OCI-LY1 (cell line): ENCODE data around the gene B4GALT5.
A peak's percentile ranks its signal among the peaks of the same experiment; 100 is the strongest.

ENCODE experiments used
- H2AFZ ChIP-seq: fragments of 200-600 bp; sonication (generic), shearing (Covaris generic); 2 replicates; pipeline ENCODE4 v1.6.0; 2014; ENCODE audit warnings: antibody characterized with exemption, mild to moderate bottlenecking, low read length
- H3F3A ChIP-seq: fragments of 200-600 bp; sonication (generic), shearing (Covaris generic); 2 replicates; pipeline ENCODE4 v1.6.0; 2014; ENCODE audit warnings: mild to moderate bottlenecking, antibody characterized with exemption, low read length, moderate library complexity; ENCODE audit not compliant: insufficient read depth
- H3K27ac ChIP-seq: fragments of 200-600 bp; sonication (generic); 2 replicates; pipeline ENCODE4 v1.5.1; 2014; ENCODE audit warnings: low read length, mixed run types, mild to moderate bottlenecking, low read depth; ENCODE audit not compliant: poor library complexity, severe bottlenecking
- H3K27me3 ChIP-seq: fragments of 200-600 bp; sonication (generic); 2 replicates; pipeline ENCODE4 v1.6.0; 2014; ENCODE audit warnings: antibody characterized with exemption, mild to moderate bottlenecking, low read length, moderate library complexity; ENCODE audit not compliant: insufficient read depth
- H3K36me3 ChIP-seq: fragments of 200-600 bp; sonication (generic); 2 replicates; pipeline ENCODE4 v1.6.1; 2014; ENCODE audit warnings: mild to moderate bottlenecking, antibody characterized with exemption, low read length, moderate library complexity, mixed read lengths; ENCODE audit not compliant: insufficient read depth
- H3K4me1 ChIP-seq: fragments of 200-600 bp; sonication (generic); 2 replicates; pipeline ENCODE4 v1.5.1; 2014; ENCODE audit warnings: mild to moderate bottlenecking, low read length, moderate library complexity; ENCODE audit not compliant: insufficient read depth, severe bottlenecking
- H3K4me2 ChIP-seq: fragments of 200-600 bp; sonication (generic), shearing (Covaris generic); 2 replicates; pipeline ENCODE4 v1.6.1; 2014; ENCODE audit warnings: low read length
- H3K4me3 ChIP-seq: fragments of 200-600 bp; sonication (generic); 2 replicates; pipeline ENCODE4 v1.5.1; 2014; ENCODE audit warnings: low read length, low read depth, mild to moderate bottlenecking, mixed read lengths; ENCODE audit not compliant: poor library complexity, severe bottlenecking
- H3K79me2 ChIP-seq: fragments of 200-600 bp; shearing (Covaris generic); 2 replicates; pipeline ENCODE4 v1.6.1; 2016; ENCODE audit warnings: mixed run types, low read length, mixed read lengths; ENCODE audit not compliant: insufficient read depth
- H3K9ac ChIP-seq: fragments of 200-600 bp; sonication (generic), shearing (Covaris generic); 2 replicates; pipeline ENCODE4 v1.6.1; 2014; ENCODE audit warnings: mild to moderate bottlenecking, low read length, mixed read lengths
- H3K9me2 ChIP-seq: fragments of 200-600 bp; sonication (generic), shearing (Covaris generic); 2 replicates; pipeline ENCODE4 v1.6.1; 2014; ENCODE audit warnings: low read depth, mild to moderate bottlenecking, low read length, mixed read lengths
- H3K9me3 ChIP-seq: fragments of 200-600 bp; shearing (Covaris generic); 2 replicates; pipeline ENCODE4 v1.6.1; 2014; ENCODE audit warnings: low read length, mixed read lengths
- H4K20me1 ChIP-seq: fragments of 200-600 bp; sonication (generic), shearing (Covaris generic); 2 replicates; pipeline ENCODE4 v1.6.0; 2016; ENCODE audit warnings: mild to moderate bottlenecking, low read length; ENCODE audit not compliant: insufficient read depth
- EZH2 ChIP-seq: fragments of 200-600 bp; sonication (generic), shearing (Covaris generic); IDR thresholded peaks from 2 replicates; pipeline ENCODE4 v1.8.0; 2017; ENCODE audit warnings: borderline replicate concordance, mixed run types, mild to moderate bottlenecking, antibody characterized with exemption, low read length, moderate library complexity, mixed read lengths
- TF ChIP-seq, protein P1 (sequence below): fragments of 200-600 bp; sonication (generic), shearing (Covaris generic); IDR thresholded peaks from 2 replicates; pipeline ENCODE4 v1.5.1; 2017; ENCODE audit warnings: mild to moderate bottlenecking, antibody characterized with exemption, low read length, moderate library complexity, mixed read lengths

B4GALT5 gene

DNA sequence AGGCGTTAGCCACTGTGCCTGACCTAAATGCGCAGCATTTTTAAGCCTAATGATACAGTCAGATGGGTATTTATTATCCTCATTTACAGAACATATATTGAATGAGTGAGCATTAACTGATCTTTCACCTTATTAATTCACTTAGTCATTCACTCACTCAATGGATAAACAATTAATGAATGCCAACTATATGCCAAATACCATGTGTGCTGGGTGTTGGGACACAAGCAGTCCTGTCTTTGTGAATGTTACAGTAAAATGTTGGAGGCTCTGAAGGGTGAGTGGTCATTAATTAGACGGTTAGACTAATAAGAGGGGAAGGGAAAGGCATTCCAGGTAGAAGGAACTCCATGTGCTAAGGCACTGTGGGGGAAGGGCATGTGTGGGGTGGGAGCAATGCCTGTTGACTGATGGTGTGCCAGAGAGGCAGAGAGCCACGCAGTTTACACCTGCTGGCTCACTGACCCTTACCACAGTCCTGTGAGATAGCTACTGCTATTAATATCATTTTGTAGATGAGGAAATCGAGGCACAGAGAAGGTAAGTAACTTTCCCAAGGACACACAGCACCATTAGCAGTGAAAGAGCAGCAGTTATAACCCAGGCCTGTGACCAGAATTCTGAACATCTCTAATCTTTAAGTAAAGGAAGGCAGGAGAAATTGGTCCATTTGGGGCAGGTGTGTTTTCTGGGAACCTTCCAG lies 38.7 kb upstream of the B4GALT5 start:
- Histone ChIP-seq H4K20me1 (no peaks in the 10 kb centered on the region), H3K9ac (no peak overlapping the region), H3K36me3 (no peaks in the 10 kb centered on the region), H3K79me2 (no peaks in the 10 kb centered on the region), H3K4me2 (no peak overlapping the region), H3K27ac (peak overlapping the region; percentile 94), H3K9me2 (no peaks in the 10 kb centered on the region), H3K27me3 (no peaks in the 10 kb centered on the region), H3F3A (no peaks in the 10 kb centered on the region), H3K4me1 (peaks cover 40% of the 10 kb centered on the region), H2AFZ (no peak overlapping the region), H3K4me3 (no peak overlapping the region), H3K9me3 (no peaks in the 10 kb centered on the region)
- TF ChIP-seq EZH2 = no peak
- TF ChIP-seq, protein P1, sequence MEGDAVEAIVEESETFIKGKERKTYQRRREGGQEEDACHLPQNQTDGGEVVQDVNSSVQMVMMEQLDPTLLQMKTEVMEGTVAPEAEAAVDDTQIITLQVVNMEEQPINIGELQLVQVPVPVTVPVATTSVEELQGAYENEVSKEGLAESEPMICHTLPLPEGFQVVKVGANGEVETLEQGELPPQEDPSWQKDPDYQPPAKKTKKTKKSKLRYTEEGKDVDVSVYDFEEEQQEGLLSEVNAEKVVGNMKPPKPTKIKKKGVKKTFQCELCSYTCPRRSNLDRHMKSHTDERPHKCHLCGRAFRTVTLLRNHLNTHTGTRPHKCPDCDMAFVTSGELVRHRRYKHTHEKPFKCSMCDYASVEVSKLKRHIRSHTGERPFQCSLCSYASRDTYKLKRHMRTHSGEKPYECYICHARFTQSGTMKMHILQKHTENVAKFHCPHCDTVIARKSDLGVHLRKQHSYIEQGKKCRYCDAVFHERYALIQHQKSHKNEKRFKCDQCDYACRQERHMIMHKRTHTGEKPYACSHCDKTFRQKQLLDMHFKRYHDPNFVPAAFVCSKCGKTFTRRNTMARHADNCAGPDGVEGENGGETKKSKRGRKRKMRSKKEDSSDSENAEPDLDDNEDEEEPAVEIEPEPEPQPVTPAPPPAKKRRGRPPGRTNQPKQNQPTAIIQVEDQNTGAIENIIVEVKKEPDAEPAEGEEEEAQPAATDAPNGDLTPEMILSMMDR = no peak

DNA sequence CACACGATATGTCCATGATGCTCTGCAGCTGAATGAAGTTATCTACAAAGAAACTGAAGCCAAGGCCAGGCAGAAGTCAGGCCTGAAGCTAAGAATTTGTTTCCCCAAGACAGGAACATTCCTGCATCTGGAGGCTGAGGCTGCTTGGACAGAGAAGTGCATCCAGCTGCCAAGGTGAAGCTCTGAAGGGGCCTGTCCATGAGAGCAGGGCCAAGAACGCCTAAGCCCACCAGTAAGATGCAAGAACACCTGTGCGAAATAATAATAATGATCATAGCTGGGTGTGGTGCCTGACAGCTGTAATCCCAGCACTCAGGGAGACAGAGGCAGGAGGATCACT lies 37.7 kb upstream of the B4GALT5 start:
- peak overlapping the region; percentile 31; the same call in 1 of the 2 replicates for H3K9ac ChIP-seq
- peak overlapping the region; percentile 52 for H3K4me2 ChIP-seq
- no peaks in the 10 kb centered on the region for H3F3A ChIP-seq
- TF ChIP-seq EZH2 = no peak
- TF ChIP-seq, protein P1 = no peak
- no peaks in the 10 kb centered on the region for H4K20me1 ChIP-seq
- no peak overlapping the region for H3K4me3 ChIP-seq
- no peaks in the 10 kb centered on the region for H3K79me2 ChIP-seq
- H3K9me2 ChIP-seq = no peaks in the 10 kb centered on the region
- H3K4me1 ChIP-seq = peaks cover 40% of the 10 kb centered on the region
- H3K27ac ChIP-seq = peak overlapping the region; percentile 94
- no peaks in the 10 kb centered on the region for H3K27me3 ChIP-seq
- H3K36me3 ChIP-seq = no peaks in the 10 kb centered on the region
- H2AFZ ChIP-seq = 0 out of 2 replicates have a peak overlapping the region, but pooled peaks have one; percentile 65
- H3K9me3 ChIP-seq = no peaks in the 10 kb centered on the region

DNA sequence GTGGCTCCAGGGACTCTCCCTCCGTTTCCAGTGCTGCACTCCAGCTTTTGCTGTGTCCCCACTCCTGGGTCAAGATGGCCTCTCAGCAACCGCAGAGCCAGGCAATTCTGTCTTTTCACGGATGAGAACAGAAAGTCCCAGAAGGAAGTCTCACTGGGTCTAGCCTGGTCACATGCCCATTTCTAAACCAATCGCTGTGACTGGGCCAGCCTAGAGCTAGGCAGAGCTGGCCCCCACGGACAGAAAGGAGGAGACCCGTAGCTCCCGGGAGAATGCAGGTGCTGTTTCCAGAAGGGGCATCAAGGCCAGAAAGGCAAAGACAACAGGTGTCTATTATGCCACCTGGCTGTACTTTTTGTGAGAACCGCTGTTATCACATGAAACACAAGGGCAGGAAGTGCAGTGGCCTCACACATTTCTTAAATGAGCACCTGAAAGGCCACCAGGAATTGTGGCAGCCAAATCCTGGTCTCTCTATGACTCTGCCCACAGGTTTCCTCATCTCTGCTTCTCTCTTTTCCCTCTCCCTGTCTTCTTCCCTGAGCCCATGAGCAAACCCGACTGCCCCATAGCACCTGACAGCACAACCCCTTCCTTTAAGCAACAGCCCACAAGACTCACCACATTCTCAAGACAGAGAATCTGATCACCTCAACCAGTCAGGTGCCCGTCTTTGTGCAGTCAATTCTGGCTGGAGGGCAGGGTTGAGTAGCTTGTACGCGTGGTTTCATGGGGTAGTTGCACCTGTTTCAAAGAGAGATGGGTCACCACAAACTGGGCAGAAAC lies 37.1 kb upstream of the B4GALT5 start:
- H3K27ac ChIP-seq = peak overlapping the region; percentile 94
- peak overlapping the region; percentile 31; the same call in 1 of the 2 replicates for H3K9ac ChIP-seq
- peak overlapping the region; percentile 65 for H2AFZ ChIP-seq
- H3K4me3 ChIP-seq = peak overlapping the region; percentile 24
- peak overlapping the region; percentile 52 for H3K4me2 ChIP-seq
- no peaks in the 10 kb centered on the region for H3K36me3 ChIP-seq
- H3K4me1 ChIP-seq = peaks cover 40% of the 10 kb centered on the region
- no peaks in the 10 kb centered on the region for H3K9me2 ChIP-seq
- H3K27me3 ChIP-seq = no peaks in the 10 kb centered on the region
- TF ChIP-seq EZH2 = no peak
- TF ChIP-seq, protein P1 = no peak
- H3K9me3 ChIP-seq = no peaks in the 10 kb centered on the region
- no peaks in the 10 kb centered on the region for H3F3A ChIP-seq
- H4K20me1 ChIP-seq = no peaks in the 10 kb centered on the region
- no peaks in the 10 kb centered on the region for H3K79me2 ChIP-seq
